H1 (cell line): Measurements from ENCODE around the gene ASTL. TPM values are rescaled to one million over a fixed set of nuclear protein-coding genes. Genes with fewer than 3 reads are reported as not detected.

ENCODE experiments used
- CTCF ChIA-PET: fragments of 300-600 bp; sonication (Branson Sonifier 250); formaldehyde crosslinking; loops from one replicate; lab custom pipeline; 2021; ENCODE audit not compliant: partially characterized antibody; lab: Charles Lee
- POLR2A ChIA-PET: fragments of 300-600 bp; sonication (Branson Sonifier 250); formaldehyde crosslinking; loops from one replicate; lab custom pipeline; 2021; ENCODE audit warnings: inconsistent platforms; ENCODE audit not compliant: partially characterized antibody; lab: Charles Lee
- DNase-seq, 2 experiments: peaks; one replicate each; pipeline versions ENCODE4 v3.0.0 to v3.0.0-alpha.2; 2010 to 2022; ENCODE audit warnings: low spot score in 2 of 2, low read depth in 1 of 2, mixed read lengths in 1 of 2
- FAIRE-seq: peaks from 2 replicates; lab custom pipeline; 2011; peaks lifted over from hg19 to GRCh38; lab: Jason Lieb, UNC
- H2AFZ ChIP-seq: 2 replicates; pipeline ENCODE4 v1.8.1; 2012; ENCODE audit warnings: low read length, inconsistent platforms
- H2AK5ac ChIP-seq: 2 replicates; pipeline ENCODE4 v1.6.1; 2013; ENCODE audit warnings: low read depth, low read length
- H2BK120ac ChIP-seq: replicated peaks from 2 replicates; pipeline ENCODE3; 2013; ENCODE audit warnings: low read depth, low read length, inconsistent platforms
- H2BK12ac ChIP-seq: 2 replicates; pipeline ENCODE4 v1.6.1; 2013; ENCODE audit warnings: low read depth, low read length
- H2BK15ac ChIP-seq: 2 replicates; pipeline ENCODE4 v1.6.1; 2013; ENCODE audit warnings: low read length
- H2BK20ac ChIP-seq: 2 replicates; pipeline ENCODE4 v1.6.1; 2013; ENCODE audit warnings: low read length
- H2BK5ac ChIP-seq: 2 replicates; pipeline ENCODE4 v1.6.1; 2013; ENCODE audit warnings: low read depth, low read length
- H3K14ac ChIP-seq: 2 replicates; pipeline ENCODE4 v1.6.1; 2013; ENCODE audit warnings: inconsistent platforms; ENCODE audit not compliant: insufficient read length
- H3K18ac ChIP-seq: 2 replicates; pipeline ENCODE4 v1.6.1; 2013; ENCODE audit warnings: low read length; ENCODE audit errors: extremely low read depth
- H3K23ac ChIP-seq: 2 replicates; pipeline ENCODE4 v1.6.1; 2013; ENCODE audit warnings: inconsistent platforms; ENCODE audit not compliant: insufficient read length
- H3K23me2 ChIP-seq: 2 replicates; pipeline ENCODE4 v1.6.1; 2013; ENCODE audit warnings: low read depth, low read length
- H3K27ac ChIP-seq: 2 replicates; pipeline ENCODE4 v1.6.1; 2011; ENCODE audit warnings: low read depth, low read length, inconsistent platforms
- H3K27me3 ChIP-seq, 4 experiments: replicated peaks in 1 of 4; 1 replicate in 1 of 4; 2 replicates in 3 of 4; pipeline versions ENCODE4 v1.6.1 to v1.8.1; 2011 to 2013; ENCODE audit warnings: low read length in 3 of 4, mild to moderate bottlenecking in 3 of 4, inconsistent platforms in 2 of 4, mixed read lengths in 2 of 4, moderate library complexity in 1 of 4; ENCODE audit not compliant: control insufficient read depth in 3 of 4, insufficient read depth in 3 of 4; ENCODE audit errors: extremely low read depth in 1 of 4
- H3K36me3 ChIP-seq, 4 experiments: 2 replicates each; pipeline versions ENCODE4 v1.6.1 to v1.8.1; 2011 to 2013; ENCODE audit warnings: mild to moderate bottlenecking in 4 of 4, low read length in 3 of 4, moderate library complexity in 2 of 4, control low read depth in 1 of 4, inconsistent platforms in 1 of 4; ENCODE audit not compliant: insufficient read depth in 4 of 4, control insufficient read depth in 2 of 4
- H3K4ac ChIP-seq: replicated peaks from 2 replicates; pipeline ENCODE3; 2013; ENCODE audit warnings: low read length, low read depth, mixed read lengths, inconsistent platforms; ENCODE audit not compliant: insufficient read length
- H3K4me1 ChIP-seq, 4 experiments: replicated peaks in 1 of 4; 1 replicate in 1 of 4; 2 replicates in 3 of 4; pipeline versions ENCODE4 v1.6.1 to v1.8.1; 2011 to 2013; ENCODE audit warnings: low read length in 3 of 4, inconsistent platforms in 2 of 4, mixed read lengths in 1 of 4; ENCODE audit not compliant: insufficient read depth in 4 of 4, control insufficient read depth in 3 of 4
- H3K4me2 ChIP-seq, 2 experiments: 2 replicates each; pipeline versions ENCODE4 v1.6.1 to v1.8.1; 2011 to 2013; ENCODE audit warnings: low read depth in 2 of 2, low read length in 2 of 2, control low read depth in 1 of 2, inconsistent platforms in 1 of 2, mild to moderate bottlenecking in 1 of 2; ENCODE audit not compliant: insufficient read depth in 1 of 2
- H3K4me3 ChIP-seq, 4 experiments: fragments of 200-600, 300-600 bp in 1 of 4; sonication (generic), shearing (Covaris generic), sonication (Bioruptor Twin) in 1 of 4; 2 replicates each; pipeline versions ENCODE4 v1.5.1 to v1.8.1; 2011 to 2016; ENCODE audit warnings: low read length in 4 of 4, low read depth in 3 of 4, control low read depth in 2 of 4, inconsistent platforms in 2 of 4, mild to moderate bottlenecking in 2 of 4, mixed read lengths in 1 of 4, moderate library complexity in 1 of 4; ENCODE audit not compliant: insufficient read depth in 2 of 4; ENCODE audit errors: extremely low read depth in 1 of 4
- H3K56ac ChIP-seq: replicated peaks from 2 replicates; pipeline ENCODE3; 2013; ENCODE audit warnings: low read depth, mild to moderate bottlenecking, mixed read lengths, low read length, inconsistent platforms; ENCODE audit not compliant: insufficient read length
- H3K79me1 ChIP-seq: 2 replicates; pipeline ENCODE4 v1.6.1; 2013; ENCODE audit warnings: low read depth, low read length, control low read depth
- H3K79me2 ChIP-seq, 2 experiments: 2 replicates each; pipeline versions ENCODE4 v1.6.1 to v1.8.1; 2012 to 2013; ENCODE audit warnings: low read length in 2 of 2, mild to moderate bottlenecking in 2 of 2, inconsistent platforms in 1 of 2; ENCODE audit not compliant: insufficient read depth in 2 of 2, control insufficient read depth in 1 of 2
- H3K9ac ChIP-seq, 4 experiments: replicated peaks in 1 of 4; 1 replicate in 1 of 4; 2 replicates in 3 of 4; pipeline versions ENCODE4 v1.6.1 to v1.8.1; 2011 to 2013; ENCODE audit warnings: low read depth in 3 of 4, low read length in 3 of 4, control low read depth in 2 of 4, mild to moderate bottlenecking in 2 of 4, moderate library complexity in 2 of 4, inconsistent platforms in 1 of 4; ENCODE audit errors: extremely low read depth in 1 of 4
- H3K9me3 ChIP-seq, 2 experiments: 2 replicates each; pipeline versions ENCODE4 v1.6.1 to v1.8.1; 2012 to 2013; ENCODE audit warnings: mild to moderate bottlenecking in 2 of 2, moderate library complexity in 2 of 2, control low read depth in 1 of 2, inconsistent platforms in 1 of 2, low read depth in 1 of 2, low read length in 1 of 2, mixed read lengths in 1 of 2; ENCODE audit not compliant: insufficient read depth in 2 of 2
- H4K20me1 ChIP-seq, 2 experiments: replicated peaks in 1 of 2; 2 replicates each; pipeline versions ENCODE3 to v1.8.1; 2011 to 2013; ENCODE audit warnings: inconsistent platforms in 2 of 2, low read length in 2 of 2, mild to moderate bottlenecking in 1 of 2; ENCODE audit not compliant: insufficient read depth in 2 of 2, control insufficient read depth in 1 of 2
- H4K5ac ChIP-seq: 2 replicates; pipeline ENCODE4 v1.6.1; 2013; ENCODE audit warnings: low read length, low read depth, mixed read lengths, inconsistent platforms; ENCODE audit not compliant: insufficient read length
- H4K8ac ChIP-seq: 2 replicates; pipeline ENCODE4 v1.8.0; 2013; ENCODE audit warnings: mild to moderate bottlenecking, moderate library complexity, low read length, inconsistent platforms; ENCODE audit not compliant: insufficient read depth; ENCODE audit errors: extremely low read depth
- H4K91ac ChIP-seq: replicated peaks from 2 replicates; pipeline ENCODE3; 2013; ENCODE audit warnings: low read length, mixed read lengths, inconsistent platforms; ENCODE audit not compliant: insufficient read length
- BRCA1 ChIP-seq: IDR thresholded peaks from 2 replicates; pipeline ENCODE4 v1.6.1; 2012; ENCODE audit warnings: low read depth, low read length, improper control_type of control experiment
- MAFK ChIP-seq: IDR thresholded peaks from 2 replicates; pipeline ENCODE4 v1.6.1; 2012; ENCODE audit warnings: low read depth, mild to moderate bottlenecking, improper control_type of control experiment, low read length
- WGBS, 2 experiments: shearing (Covaris generic) in 1 of 2; methylation state at CpG; one replicate each; pipeline versions ENCODE4 v1.1.6 to v1.1.7; 2013 to 2015; ENCODE audit warnings: low lambda C conversion rate in 2 of 2, mixed read lengths in 2 of 2, inconsistent platforms in 1 of 2, low coverage in 1 of 2, missing lambda C conversion rate in 1 of 2; ENCODE audit not compliant: insufficient replicate concordance in 2 of 2, insufficient coverage in 1 of 2, insufficient read length in 1 of 2; ENCODE audit errors: extremely low coverage in 1 of 2, missing lambda C conversion rate in 1 of 2; 5-methylcytosine and 5-hydroxymethylcytosine counted together
- polyA plus RNA-seq, 7 experiments: library from polyadenylated mRNA; depleted of rRNA in 3 of 7; stranded (reverse) in 5 of 7; unstranded in 2 of 7; fragments of >200 nt in 5 of 7; fragments of 200-250 nt in 2 of 7; gene quantifications; 1 replicate in 5 of 7; 2 replicates in 1 of 7; 4 replicates in 1 of 7; pipeline versions ENCODE4 v1.2.1 to v1.2.3, GENCODE V29; 2011 to 2013; ENCODE audit warnings: missing spikeins in 2 of 7, mixed read lengths in 2 of 7
- total RNA-seq: library from RNA; stranded (reverse); fragmentation: NEBNext Ultra II Directional; extraction: Animal tissue kit (Norgen Biotek cat#: 25700); gene quantifications from 2 replicates; pipeline ENCODE4 v1.2.1, GENCODE V29; 2021

The ASTL gene
- total and polyA plus RNA-seq, 2 of the 8 experiments (the other 6 are each of a cell fraction or from before 2014, with no cell fraction given): 0.60 to 1.4 TPM

DNA sequence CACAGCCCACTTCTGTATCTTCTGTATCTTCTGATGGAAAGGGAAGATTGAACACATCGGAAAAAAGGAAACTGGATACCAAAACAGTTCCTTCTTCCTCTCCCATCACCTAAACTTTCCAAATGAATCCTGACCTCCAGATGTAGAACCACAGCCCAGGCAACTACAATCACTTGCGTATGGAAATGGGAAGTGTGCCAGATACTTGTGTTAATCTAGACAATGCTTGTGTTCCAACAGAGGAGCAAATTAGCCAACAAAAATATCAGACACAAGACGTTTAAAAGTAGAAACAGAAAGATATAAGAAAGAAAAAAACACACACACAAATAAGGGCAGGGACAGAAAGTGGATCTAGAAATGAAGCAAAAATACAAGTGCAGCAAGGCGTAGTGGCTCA lies 38.4 kb upstream of the ASTL start:
- H4K20me1 ChIP-seq: no peaks in the 10 kb centered on the region
- TF ChIP-seq BRCA1 (no peak), MAFK (no peak)
- no peaks in the 10 kb centered on the region for H3K9me3 ChIP-seq
- 93% methylated on average over 4 of the region's 4 CpGs; no CpG with 5 or more reads in 1 of the 2 experiments for WGBS, 2 experiments
- no peak overlapping the region for H4K8ac ChIP-seq
- no peak overlapping the region for H3K18ac ChIP-seq
- H3K79me2 ChIP-seq: no peaks in the 10 kb centered on the region
- H2BK12ac ChIP-seq: no peak overlapping the region
- no peak overlapping the region for H2AK5ac ChIP-seq
- no peak overlapping the region for H2AFZ ChIP-seq
- H3K4me1 ChIP-seq: no peaks in the 10 kb centered on the region
- H4K5ac ChIP-seq: no peak overlapping the region
- H2BK5ac ChIP-seq: no peak overlapping the region
- no peaks in the 10 kb centered on the region for H3K79me1 ChIP-seq
- no peak overlapping the region for H2BK15ac ChIP-seq
- no peak overlapping the region for H3K4ac ChIP-seq
- H4K91ac ChIP-seq: no peak overlapping the region
- no peaks in the 10 kb centered on the region for H3K36me3 ChIP-seq
- H3K4me2 ChIP-seq: no peak overlapping the region
- DNase-seq (no peak), FAIRE-seq (no peak)
- no peak overlapping the region for H3K56ac ChIP-seq
- H3K9ac ChIP-seq: no peak overlapping the region
- CTCF ChIA-PET: interaction anchor here (1.4 to 5.6 kb wide), 8 partner anchors 24 to 153 kb away, joined by 5 to 155 read pairs (median 8); partner anchors contain the start of genes ASTL and DUSP2
- H3K23me2 ChIP-seq: no peaks in the 10 kb centered on the region
- H3K4me3 ChIP-seq: no peak overlapping the region
- H2BK20ac ChIP-seq: no peak overlapping the region
- no peak overlapping the region for H3K14ac ChIP-seq
- H3K23ac ChIP-seq: no peak overlapping the region
- no peaks in the 10 kb centered on the region for H3K27me3 ChIP-seq
- no peak overlapping the region for H3K27ac ChIP-seq
- POLR2A ChIA-PET: interaction anchor here (4.8 kb wide), 1 partner anchor 38 kb away, joined by 11 read pairs; the partner anchor contains the start of gene ASTL
- H2BK120ac ChIP-seq: no peak overlapping the region
